Prostate gland (tissue), 2 donors: Measurements from ENCODE around the gene EID2. TPM values are rescaled to one million over a fixed set of nuclear protein-coding genes. Genes with fewer than 3 reads are reported as not detected.

Source experiments
- DNase-seq: peaks from one replicate; pipeline ENCODE4 v3.0.0-alpha.2; 2019; ENCODE audit warnings: low spot score
- H3K27ac ChIP-seq, 2 donors: fragments of 200-600 bp; sonication (generic); 2 replicates each; pipeline ENCODE4 v1.5.1; 2017 to 2019
- H3K27me3 ChIP-seq: fragments of 200-600 bp; sonication (generic); replicated peaks from 2 replicates; pipeline ENCODE4 v1.5.1; 2019; ENCODE audit not compliant: insufficient read depth
- H3K36me3 ChIP-seq, 2 donors: fragments of 200-600 bp; sonication (generic); 1 replicate in 1 of 2; 2 replicates in 1 of 2; pipeline versions ENCODE4 v1.5.1 to v1.8.1; 2017 to 2019
- H3K4me1 ChIP-seq: fragments of 200-600 bp; sonication (generic); replicated peaks from 2 replicates; pipeline ENCODE4 v1.5.1; 2019
- H3K4me3 ChIP-seq, 2 donors: fragments of 200-600 bp; sonication (generic); 2 replicates each; pipeline ENCODE4 v1.5.1; 2017 to 2019
- H3K9me3 ChIP-seq: fragments of 200-600 bp; sonication (generic); 2 replicates; pipeline ENCODE4 v1.5.1; 2017
- CTCF ChIP-seq, 4 experiments: fragments of 200-600 bp in 2 of 4; fragments of 450-650 bp in 2 of 4; sonication (generic) in 2 of 4; IDR thresholded peaks; 1 replicate in 3 of 4; 2 replicates in 1 of 4; pipeline ENCODE4 v1.5.1; 2016 to 2019; ENCODE audit warnings: antibody characterized with exemption in 4 of 4, mild to moderate bottlenecking in 2 of 4, moderate library complexity in 2 of 4
- POLR2A ChIP-seq: fragments of 450-650 bp; IDR thresholded peaks from one replicate; pipeline ENCODE4 v1.6.1; 2016; ENCODE audit warnings: antibody characterized with exemption, mild to moderate bottlenecking
- POLR2AphosphoS5 ChIP-seq: sonication (generic); formaldehyde crosslinking; IDR thresholded peaks from one replicate; pipeline ENCODE4 v1.6.1; 2017; ENCODE audit warnings: antibody characterized with exemption
- WGBS: methylation state at CpG from one replicate; pipeline ENCODE4 v1.1.5; 2018; 5-methylcytosine and 5-hydroxymethylcytosine counted together
- intact Hi-C: fragments of 100-400 bp; cut with DNase I; formaldehyde crosslinking; loops from one replicate; pipeline ENCODE4 v1.14.2; 2022
- total RNA-seq, 2 donors: library from RNA; depleted of rRNA; stranded (reverse); fragments of >200 nt; gene quantifications; one replicate each; pipeline ENCODE4 v1.1.0, GENCODE V29; 2016

The EID2 gene
- total RNA-seq, 2 donors from 2014 or later: 21.1 to 25.3 TPM

- DNase-seq: no peak
- Histone ChIP-seq H3K4me1 (no peaks in the 10 kb centered on the region), H3K27me3 (peaks cover 3% of the 10 kb centered on the region), H3K27ac (no peak overlapping the region), H3K36me3 (no peaks in the 10 kb centered on the region), H3K4me3 (peak overlapping the region; percentile 7 to 29), H3K9me3 (no peaks in the 10 kb centered on the region)
- no peak for TF ChIP-seq POLR2A
- no peak for TF ChIP-seq CTCF (IDR thresholded peaks at IDR 0.05)
- no peak for TF ChIP-seq POLR2AphosphoS5
- 10% methylated on average over 51 of the region's 96 CpGs for WGBS
- intact Hi-C loops: no loop called here
These were observed 32.8 kb downstream of the EID2 start for GRCh38 chr19:39506944-39507714.

DNA sequence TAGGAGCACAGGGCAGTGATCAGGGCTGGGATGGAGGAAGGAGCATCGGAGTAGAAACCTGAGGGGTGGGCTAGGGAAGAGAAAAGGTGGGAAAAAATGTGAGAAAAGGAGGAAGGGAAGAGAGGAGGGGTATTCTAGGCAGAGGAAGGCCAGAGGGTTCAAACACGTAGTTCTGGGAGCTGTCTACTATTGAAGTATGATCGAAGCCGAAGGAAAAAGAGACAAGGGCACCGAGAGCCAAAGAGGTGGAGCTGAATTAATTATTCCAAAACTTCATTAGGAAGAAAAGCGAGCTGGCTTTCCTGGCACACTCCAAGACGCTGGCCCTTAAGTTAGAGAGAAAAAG is 33.4 kb downstream of the EID2 start:
- H3K4me1 ChIP-seq: no peaks in the 10 kb centered on the region

DNA sequence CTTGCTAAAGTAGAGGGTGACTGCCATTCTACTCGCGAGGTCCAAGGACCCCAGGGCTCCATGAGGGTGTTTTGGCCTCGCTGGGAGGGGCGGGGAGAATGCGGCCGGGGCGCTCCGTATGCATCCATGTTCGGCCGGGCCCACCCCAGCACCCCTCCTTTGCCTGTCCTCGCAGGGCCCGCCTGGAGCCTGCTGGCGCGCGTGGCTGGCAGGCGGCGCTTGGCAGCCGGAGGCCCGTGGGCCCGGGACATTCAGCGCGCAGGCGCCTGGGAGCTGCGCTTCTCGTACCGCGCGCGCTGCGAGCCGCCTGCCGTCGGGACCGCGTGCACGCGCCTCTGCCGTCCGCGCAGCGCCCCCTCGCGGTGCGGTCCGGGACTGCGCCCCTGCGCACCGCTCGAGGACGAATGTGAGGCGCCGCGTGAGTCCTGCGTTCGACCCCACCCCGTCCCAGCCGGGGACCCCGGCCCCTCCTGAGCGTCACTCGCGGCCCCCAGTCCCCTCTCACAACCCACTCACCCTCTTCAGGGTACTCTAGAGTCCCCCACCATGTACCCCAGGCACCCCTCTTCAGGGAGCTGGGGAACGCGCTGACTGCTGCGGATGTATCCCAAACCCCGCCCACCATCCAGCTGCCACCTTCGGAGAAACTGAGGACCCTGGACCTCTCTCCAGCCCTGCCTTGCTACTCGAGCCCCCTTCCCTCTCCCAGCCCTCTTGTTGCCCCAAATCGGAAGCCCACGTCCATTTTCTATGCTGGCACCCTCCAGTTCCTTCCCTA is 37.1 kb downstream of the EID2 start:
- H3K27me3 ChIP-seq: peaks cover 6% of the 10 kb centered on the region
- H3K27ac ChIP-seq: no peak overlapping the region
- WGBS: 19% methylated on average over 40 of the region's 69 CpGs
- H3K36me3 ChIP-seq: no peaks in the 10 kb centered on the region
- H3K9me3 ChIP-seq: no peaks in the 10 kb centered on the region
- no peaks in the 10 kb centered on the region for H3K4me1 ChIP-seq
- TF ChIP-seq POLR2A (no peak), CTCF (IDR thresholded peaks at IDR 0.05) (peak; percentile 34 to 82 (median 69)), POLR2AphosphoS5 (no peak)
- DNase-seq: no peak
- H3K4me3 ChIP-seq: no peak overlapping the region
- intact Hi-C loops: no loop called here

More for the DNA sequence above, 33.4 kb downstream of the EID2 start:
- intact Hi-C loops: no loop called here
- Histone ChIP-seq H3K27me3 (peaks cover 3% of the 10 kb centered on the region), H3K9me3 (no peaks in the 10 kb centered on the region), H3K4me3 (peak overlapping the region in 1 of 2 donors; percentile 29), H3K27ac (no peak overlapping the region), H3K36me3 (no peaks in the 10 kb centered on the region)
- no peak for DNase-seq
- TF ChIP-seq CTCF (IDR thresholded peaks at IDR 0.05) (no peak), POLR2AphosphoS5 (no peak), POLR2A (no peak)
- WGBS: 56% methylated on average over 7 of the region's 7 CpGs

DNA sequence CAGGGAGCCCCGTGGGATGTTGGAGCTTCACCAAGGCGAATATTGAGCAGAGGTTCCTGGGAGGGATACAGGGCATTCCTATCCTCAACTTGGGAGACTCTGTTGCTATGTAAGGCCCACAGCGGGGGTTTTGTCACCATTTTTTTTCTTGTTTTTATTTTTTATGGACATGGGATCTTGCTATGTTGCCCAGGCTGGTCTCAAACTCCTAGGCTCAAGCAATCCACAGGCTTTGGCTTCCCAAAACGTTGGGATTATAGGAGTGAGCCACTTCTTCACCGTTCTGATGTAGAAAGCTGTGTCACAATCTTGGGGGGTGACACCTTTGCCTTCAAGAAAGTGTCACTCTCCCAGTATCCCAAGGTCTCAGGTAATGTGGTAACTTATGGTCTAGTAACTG is 38.6 kb downstream of the EID2 start:
- H3K27me3 ChIP-seq: peaks cover 6% of the 10 kb centered on the region
- DNase-seq: no peak
- H3K27ac ChIP-seq: no peak overlapping the region
- no peaks in the 10 kb centered on the region for H3K36me3 ChIP-seq
- H3K4me3 ChIP-seq: no peak overlapping the region
- 80% methylated on average over 5 of the region's 5 CpGs for whole genome bisulfite sequencing
- intact Hi-C loops: no loop called here
- no peaks in the 10 kb centered on the region for H3K9me3 ChIP-seq
- no peaks in the 10 kb centered on the region for H3K4me1 ChIP-seq
- no peak for TF ChIP-seq POLR2AphosphoS5
- TF ChIP-seq CTCF (IDR thresholded peaks at IDR 0.05): no peak
- no peak for TF ChIP-seq POLR2A
